ENCODE results near the gene RENBP. TPM values are rescaled to one million over a fixed set of nuclear protein-coding genes. Genes with fewer than 3 reads are reported as not detected.

RENBP gene
- total RNA-seq, 1 donor from 2014 or later = 18.9 TPM

- TF ChIP-seq, protein P1, sequence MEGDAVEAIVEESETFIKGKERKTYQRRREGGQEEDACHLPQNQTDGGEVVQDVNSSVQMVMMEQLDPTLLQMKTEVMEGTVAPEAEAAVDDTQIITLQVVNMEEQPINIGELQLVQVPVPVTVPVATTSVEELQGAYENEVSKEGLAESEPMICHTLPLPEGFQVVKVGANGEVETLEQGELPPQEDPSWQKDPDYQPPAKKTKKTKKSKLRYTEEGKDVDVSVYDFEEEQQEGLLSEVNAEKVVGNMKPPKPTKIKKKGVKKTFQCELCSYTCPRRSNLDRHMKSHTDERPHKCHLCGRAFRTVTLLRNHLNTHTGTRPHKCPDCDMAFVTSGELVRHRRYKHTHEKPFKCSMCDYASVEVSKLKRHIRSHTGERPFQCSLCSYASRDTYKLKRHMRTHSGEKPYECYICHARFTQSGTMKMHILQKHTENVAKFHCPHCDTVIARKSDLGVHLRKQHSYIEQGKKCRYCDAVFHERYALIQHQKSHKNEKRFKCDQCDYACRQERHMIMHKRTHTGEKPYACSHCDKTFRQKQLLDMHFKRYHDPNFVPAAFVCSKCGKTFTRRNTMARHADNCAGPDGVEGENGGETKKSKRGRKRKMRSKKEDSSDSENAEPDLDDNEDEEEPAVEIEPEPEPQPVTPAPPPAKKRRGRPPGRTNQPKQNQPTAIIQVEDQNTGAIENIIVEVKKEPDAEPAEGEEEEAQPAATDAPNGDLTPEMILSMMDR (IDR thresholded peaks at IDR 0.05) = no peak
- no peaks in the 10 kb centered on the region for H3K36me3 Mint-ChIP-seq (ENCODE audit: unreplicated experiment)
- no peaks in the 10 kb centered on the region for H3K27me3 Mint-ChIP-seq (ENCODE audit: unreplicated experiment)
- no peaks in the 10 kb centered on the region for H3K9me3 Mint-ChIP-seq (ENCODE audit: unreplicated experiment)
- no peak for DNase-seq (ENCODE audit: extremely low spot score, unreplicated experiment)
- no peak overlapping the region for H3K4me3 Mint-ChIP-seq (ENCODE audit: unreplicated experiment)
- no peaks in the 10 kb centered on the region for H3K4me1 Mint-ChIP-seq (ENCODE audit: unreplicated experiment)
- no peak overlapping the region for H3K27ac Mint-ChIP-seq (ENCODE audit: unreplicated experiment)
Measured at GRCh38 chrX:153909024-153909979, 35.1 kb downstream of the RENBP start.

DNA sequence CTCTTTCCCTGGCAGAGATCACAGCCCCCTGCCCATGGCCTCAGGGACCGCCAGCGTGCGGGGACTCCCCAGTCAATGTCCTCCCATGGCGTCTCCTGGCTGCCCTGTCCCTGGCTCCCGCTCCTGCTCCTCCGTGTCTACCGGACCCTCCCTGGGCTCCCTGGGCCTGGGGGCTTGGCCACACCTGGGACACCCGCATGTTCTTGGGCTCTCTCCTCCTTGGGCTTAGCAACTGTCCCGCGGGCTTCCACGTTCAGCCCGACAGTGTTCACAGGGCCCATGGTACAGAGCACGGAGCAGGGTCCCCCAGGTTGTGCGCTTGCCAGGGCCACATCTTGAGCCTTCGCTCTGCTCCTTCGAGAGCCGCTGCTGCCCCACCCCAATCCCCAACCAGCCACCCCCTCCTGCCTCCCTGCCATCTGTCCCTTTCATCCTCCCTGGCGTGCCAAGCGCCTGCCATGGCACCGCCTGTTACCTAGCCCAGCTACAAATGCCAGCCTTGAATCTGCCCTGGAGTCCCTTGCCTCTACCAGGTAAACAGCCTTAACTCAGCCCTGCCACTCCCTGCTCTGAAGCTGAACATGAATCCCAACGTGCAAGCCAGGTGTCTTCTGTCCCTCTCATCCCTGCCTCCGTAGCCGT lies 36.1 kb downstream of the RENBP start:
- no peak overlapping the region for H3K4me3 Mint-ChIP-seq (ENCODE audit: unreplicated experiment)

DNA sequence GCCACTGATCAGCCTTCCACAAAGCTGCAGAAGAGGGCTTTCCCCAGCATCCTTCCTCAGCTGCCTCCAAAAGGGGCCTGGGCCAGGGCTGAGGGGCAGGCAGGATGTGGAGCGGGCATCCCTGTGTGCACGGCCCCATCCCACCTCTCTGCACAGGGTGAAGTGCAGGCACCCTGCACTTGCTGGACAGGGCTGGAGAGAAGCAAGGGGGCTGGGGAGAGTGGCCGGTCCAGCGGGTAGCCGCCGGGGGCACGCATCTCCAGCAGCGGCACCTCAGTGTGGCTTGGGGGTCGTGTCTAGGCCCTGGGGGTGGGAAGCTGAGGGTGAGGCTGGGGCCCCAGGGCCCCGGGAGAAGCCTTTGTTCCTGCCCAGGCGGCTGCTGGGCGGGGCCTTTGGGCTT lies 37.0 kb downstream of the RENBP start:
- no peak for DNase-seq (ENCODE audit: extremely low spot score, unreplicated experiment)
- Mint-ChIP-seq H3K9me3 (ENCODE audit: unreplicated experiment) (no peaks in the 10 kb centered on the region), H3K27ac (ENCODE audit: unreplicated experiment) (no peak overlapping the region), H3K4me1 (ENCODE audit: unreplicated experiment) (peaks cover 13% of the 10 kb centered on the region), H3K4me3 (ENCODE audit: unreplicated experiment) (no peak overlapping the region), H3K36me3 (ENCODE audit: unreplicated experiment) (no peaks in the 10 kb centered on the region), H3K27me3 (ENCODE audit: unreplicated experiment) (no peaks in the 10 kb centered on the region)
- TF ChIP-seq, protein P1 (IDR thresholded peaks at IDR 0.05) = no peak

More for the DNA sequence above, 36.1 kb downstream of the RENBP start:
- TF ChIP-seq, protein P1 (IDR thresholded peaks at IDR 0.05) = no peak
- Mint-ChIP-seq H3K36me3 (ENCODE audit: unreplicated experiment) (no peaks in the 10 kb centered on the region), H3K9me3 (ENCODE audit: unreplicated experiment) (no peaks in the 10 kb centered on the region), H3K27me3 (ENCODE audit: unreplicated experiment) (no peaks in the 10 kb centered on the region), H3K27ac (ENCODE audit: unreplicated experiment) (no peak overlapping the region), H3K4me1 (ENCODE audit: unreplicated experiment) (peaks cover 4% of the 10 kb centered on the region)
- DNase-seq (ENCODE audit: extremely low spot score, unreplicated experiment) = no peak

DNA sequence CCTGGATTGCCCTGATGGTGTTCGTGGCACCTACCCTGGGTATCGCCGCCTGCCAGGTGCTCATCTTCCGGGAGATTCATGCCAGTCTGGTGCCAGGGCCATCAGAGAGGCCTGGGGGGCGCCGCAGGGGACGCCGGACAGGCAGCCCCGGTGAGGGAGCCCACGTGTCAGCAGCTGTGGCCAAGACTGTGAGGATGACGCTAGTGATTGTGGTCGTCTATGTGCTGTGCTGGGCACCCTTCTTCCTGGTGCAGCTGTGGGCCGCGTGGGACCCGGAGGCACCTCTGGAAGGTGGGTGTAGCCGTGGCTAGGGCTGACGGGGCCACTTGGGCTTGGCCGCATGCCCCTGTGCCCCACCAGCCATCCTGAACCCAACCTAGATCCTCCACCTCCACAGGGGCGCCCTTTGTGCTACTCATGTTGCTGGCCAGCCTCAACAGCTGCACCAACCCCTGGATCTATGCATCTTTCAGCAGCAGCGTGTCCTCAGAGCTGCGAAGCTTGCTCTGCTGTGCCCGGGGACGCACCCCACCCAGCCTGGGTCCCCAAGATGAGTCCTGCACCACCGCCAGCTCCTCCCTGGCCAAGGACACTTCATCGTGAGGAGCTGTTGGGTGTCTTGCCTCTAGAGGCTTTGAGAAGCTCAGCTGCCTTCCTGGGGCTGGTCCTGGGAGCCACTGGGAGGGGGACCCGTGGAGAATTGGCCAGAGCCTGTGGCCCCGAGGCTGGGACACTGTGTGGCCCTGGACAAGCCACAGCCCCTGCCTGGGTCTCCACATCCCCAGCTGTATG lies 38.1 kb downstream of the RENBP start:
- no peaks in the 10 kb centered on the region for H3K27me3 Mint-ChIP-seq (ENCODE audit: unreplicated experiment)
- TF ChIP-seq, protein P1 (IDR thresholded peaks at IDR 0.05) = no peak
- no peaks in the 10 kb centered on the region for H3K9me3 Mint-ChIP-seq (ENCODE audit: unreplicated experiment)
- no peak overlapping the region for H3K27ac Mint-ChIP-seq (ENCODE audit: unreplicated experiment)
- H3K4me1 Mint-ChIP-seq (ENCODE audit: unreplicated experiment) = peaks cover 23% of the 10 kb centered on the region
- no peak overlapping the region for H3K4me3 Mint-ChIP-seq (ENCODE audit: unreplicated experiment)
- no peaks in the 10 kb centered on the region for H3K36me3 Mint-ChIP-seq (ENCODE audit: unreplicated experiment)
- DNase-seq (ENCODE audit: extremely low spot score, unreplicated experiment) = no peak

All from osteocyte (in vitro differentiated cells).